Left cardiac atrium (tissue), 4 donors: ENCODE data around the gene ASCL5. TPM values are rescaled to one million over a fixed set of nuclear protein-coding genes. Genes with fewer than 3 reads are reported as not detected.

ENCODE experiments used
- ATAC-seq, 2 donors: fragments of 200-7000 bp; cut with Tn5 transposase; one replicate each; pipeline ENCODE4 v1.9.1; 2020; ENCODE audit warnings: mild to moderate bottlenecking in 2 of 2, moderate library complexity in 2 of 2
- DNase-seq: peaks from one replicate; pipeline ENCODE4 v3.0.0-alpha.2; 2020
- intact Hi-C, 2 donors: fragments of 100-400 bp; cut with DNase I; formaldehyde crosslinking; loops; one replicate each; pipeline versions ENCODE4 v1.14.1 to v1.15.1; 2022 to 2023
- total RNA-seq, 2 donors: library from RNA; stranded (reverse); fragmentation: NEBNext Ultra II Directional; extraction: Animal tissue kit (Norgen Biotek cat#: 25700); gene quantifications; one replicate each; pipeline ENCODE4 v1.2.1, GENCODE V29; 2021
- donor health status: DM: no; HTN: yes; CAD: no.
- donor health status: DM: no; HTN: yes; CAD: no; lungs with severe emphysema.
- donor health status: DM: yes; HTN: yes; CAD: no.
- donor health status: Dilated cardiomyopathy.

The ASCL5 gene
- total RNA-seq, 2 donors from 2014 or later = not detected

DNA sequence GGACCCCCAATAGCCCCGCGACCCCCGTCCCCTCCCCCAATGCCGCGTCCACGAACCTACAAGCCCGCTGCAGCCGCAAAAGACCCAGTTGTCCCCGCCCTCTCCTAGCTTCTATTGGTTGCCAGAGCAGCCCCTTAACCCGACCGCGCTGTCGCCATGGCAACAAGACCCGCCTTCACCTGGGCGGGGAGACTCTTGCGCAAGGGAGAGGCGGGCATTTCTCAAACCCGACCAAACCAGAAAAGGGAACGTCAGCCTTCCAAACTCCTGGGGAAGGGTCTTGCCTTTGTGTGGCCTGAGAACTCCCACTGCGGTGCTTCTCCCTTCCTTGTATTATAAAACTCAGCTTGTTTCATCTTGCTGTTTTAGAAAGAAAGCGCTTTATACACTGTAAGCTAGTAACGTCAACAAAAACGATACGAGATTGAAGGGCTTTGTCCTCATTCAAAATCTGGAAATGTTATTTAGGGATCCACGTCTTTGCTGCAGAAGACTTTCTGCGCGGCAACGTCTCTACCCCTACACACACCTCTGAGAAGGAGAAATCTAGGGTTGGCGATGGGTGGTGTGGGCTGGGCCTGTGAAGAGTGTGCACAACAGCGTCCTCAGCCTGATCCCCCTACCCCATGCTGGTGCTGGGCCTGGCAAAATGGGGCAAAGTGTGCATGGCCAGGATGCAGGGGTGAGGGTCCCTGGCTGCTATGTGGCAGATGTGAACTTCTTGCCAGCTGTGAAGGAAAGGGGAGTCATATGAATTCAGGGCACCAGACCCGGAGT is 27.6 kb upstream of the ASCL5 start, which contains the start of gene TMEM9:
TSS of gene TMEM9 (minus strand) at position 86 of the 777 bp plus-strand sequence. CDS start 551 bp downstream, outside the sequence.
- intact Hi-C loops = no loop called here
- ATAC-seq = peak; percentile 98 to 99
- DNase-seq = peak; percentile 97

DNA sequence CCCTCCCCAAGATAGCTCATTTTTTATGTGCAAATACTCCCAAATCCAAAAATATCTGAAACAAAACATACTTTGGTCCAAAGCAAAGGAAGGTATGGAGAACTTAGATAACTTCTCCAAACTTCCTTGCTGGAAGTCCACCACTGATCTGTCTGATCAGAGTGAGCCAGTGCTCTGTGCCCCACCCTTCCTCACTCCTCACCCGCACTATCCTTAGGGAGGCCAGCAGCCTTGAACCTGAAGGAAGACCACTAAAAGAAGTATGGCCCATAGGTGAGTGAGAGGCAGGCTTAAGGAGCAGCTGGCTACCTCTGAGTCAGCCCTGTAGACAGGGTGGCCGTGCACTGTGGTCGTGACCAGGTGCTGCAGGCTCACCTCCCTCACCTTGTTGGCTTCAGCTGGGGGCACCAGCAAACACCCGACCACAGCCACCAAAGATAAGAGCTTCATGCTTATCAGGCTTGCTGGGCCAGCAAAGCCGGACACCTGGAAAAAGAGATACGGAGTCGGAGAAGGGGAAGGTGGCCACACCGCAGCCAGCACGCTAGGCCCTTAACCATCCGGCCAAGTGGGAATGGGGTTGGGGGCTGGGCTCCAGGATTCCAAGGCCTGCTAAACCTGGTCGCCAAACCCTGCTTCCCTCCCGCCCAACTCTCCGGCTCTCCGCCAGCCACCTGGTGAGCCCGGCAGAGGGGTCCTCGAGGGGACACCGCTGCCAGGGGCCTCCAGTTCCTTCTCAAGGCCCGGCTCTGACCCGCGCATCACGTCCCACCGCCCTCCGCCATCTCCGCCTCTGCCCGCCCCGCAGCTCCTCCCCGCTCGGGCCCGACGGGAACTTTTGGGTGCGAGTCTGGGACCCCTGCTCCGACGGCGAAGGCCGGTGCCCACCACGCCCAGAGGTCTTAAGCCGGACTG is 26.7 kb upstream of the ASCL5 start:
- DNase-seq (no peak), ATAC-seq (peak; percentile 85 to 88)
- intact Hi-C loops = no loop called here

DNA sequence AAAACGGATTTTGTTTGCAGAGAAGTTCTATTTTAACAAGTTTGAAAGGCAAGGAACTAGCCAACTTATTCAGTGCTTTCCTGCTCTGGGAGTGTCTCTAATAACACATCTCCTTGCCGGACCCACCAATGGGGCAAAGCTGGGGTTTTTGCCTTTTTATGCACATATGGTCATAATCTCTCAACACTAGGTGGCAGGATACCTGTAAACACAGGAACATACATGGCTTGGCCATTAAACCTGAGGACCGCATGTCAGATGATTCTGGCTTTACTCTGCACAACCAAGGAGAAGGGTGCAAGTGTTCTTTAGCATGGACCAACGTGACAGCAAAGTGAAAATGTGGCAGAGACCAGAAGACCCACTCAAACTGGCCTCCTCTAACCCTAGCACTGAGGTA is 22.4 kb upstream of the ASCL5 start:
- ATAC-seq (no peak), DNase-seq (no peak)
- intact Hi-C loops = loop anchor here in 1 of 2 donors (5.0 kb wide), 1 partner anchor 73 kb away; no protein-coding TSS in a partner anchor

DNA sequence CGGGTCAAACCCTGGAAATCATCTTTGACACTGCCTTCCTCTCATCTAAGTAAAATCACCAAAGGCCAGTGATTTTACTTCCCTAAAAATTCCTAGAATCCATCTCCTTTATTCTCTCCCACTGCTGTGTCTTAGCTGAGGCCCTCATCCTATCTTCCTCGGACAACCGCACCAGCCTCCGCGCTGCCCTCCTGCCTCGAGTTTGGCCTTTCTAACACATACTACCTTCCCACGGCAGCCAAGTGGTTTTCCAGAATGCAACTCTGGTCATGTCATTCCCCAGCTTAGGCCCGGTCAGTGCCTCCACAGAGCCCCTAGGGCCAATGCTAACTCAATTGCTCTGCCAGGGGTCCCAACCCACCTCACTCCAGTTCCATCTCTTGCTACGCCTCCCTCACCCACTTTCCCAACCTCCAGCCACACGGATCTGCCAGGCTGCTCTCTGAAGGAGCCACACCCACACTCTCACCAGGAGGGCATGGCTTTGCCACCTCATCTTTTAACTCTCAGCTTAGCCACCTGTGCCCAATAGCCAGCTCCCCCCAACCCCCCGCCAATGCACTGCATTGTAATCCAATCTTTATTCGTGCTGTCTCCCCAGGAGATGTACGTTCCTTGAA is 20.5 kb upstream of the ASCL5 start:
- intact Hi-C loops = loop anchor here in 1 of 2 donors (5.0 kb wide), 1 partner anchor 75 kb away; no protein-coding TSS in a partner anchor
- ATAC-seq (no peak), DNase-seq (no peak)

DNA sequence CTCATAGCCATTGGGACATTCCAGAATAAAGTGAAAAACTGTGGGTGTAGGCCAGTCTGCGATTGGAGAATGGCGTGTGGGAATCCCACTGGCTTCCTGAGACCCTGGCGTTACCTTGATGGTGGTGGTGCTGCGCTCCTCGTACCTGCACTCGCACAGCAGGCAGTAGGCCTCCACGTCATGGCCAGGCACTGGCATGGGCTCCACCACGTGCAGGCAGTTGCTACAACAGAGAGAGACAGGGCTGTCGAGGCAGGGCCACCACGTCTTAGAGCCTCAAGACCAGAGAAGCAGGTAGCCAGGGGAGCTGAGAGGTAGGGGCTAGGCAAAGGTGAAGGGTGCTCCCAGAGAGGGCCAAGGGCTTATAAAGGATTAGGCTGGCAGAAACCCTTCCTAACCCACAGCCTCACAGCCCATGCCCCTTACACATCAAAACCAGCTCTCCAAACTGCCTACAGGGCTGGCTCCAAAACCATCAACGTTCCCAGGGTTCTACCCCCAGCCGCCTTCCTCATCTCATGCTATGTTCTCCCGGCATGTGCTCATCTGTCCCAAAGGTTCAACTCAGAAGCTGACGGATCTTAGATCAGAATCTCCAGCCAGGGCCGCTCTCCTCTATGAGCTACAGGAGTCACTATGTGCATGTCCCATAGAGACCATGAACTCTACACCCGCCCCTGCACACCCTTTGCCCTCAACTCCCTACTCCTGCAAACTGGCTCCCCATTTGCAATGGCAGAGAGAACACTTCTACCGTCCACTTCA is 19.8 kb upstream of the ASCL5 start:
- no peak for DNase-seq
- ATAC-seq = no peak
- intact Hi-C loops = loop anchor here in 1 of 2 donors (5.0 kb wide), 1 partner anchor 75 kb away; no protein-coding TSS in a partner anchor

DNA sequence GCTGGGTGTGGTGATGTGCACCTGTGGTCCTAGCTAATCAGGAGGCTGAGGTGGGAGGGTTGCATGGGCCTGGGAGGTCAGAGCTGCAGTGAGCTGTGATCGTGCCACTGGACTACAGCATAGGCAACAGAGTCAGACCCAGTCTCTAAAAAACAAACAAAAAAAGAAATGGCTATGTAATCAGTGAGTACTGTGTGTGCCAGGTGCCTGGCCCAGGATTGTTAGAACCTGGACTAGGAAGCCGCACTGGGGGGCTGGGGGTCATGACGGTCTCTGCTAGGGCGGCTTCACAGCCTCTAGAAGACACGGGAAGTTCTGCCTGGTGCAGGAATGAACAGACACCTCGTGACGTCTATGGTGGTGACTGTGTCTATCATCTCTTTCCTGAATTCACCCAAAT is 18.8 kb upstream of the ASCL5 start:
- no peak for ATAC-seq
- intact Hi-C loops = loop anchor here in 1 of 2 donors (5.0 kb wide), 1 partner anchor 76 kb away; no protein-coding TSS in a partner anchor
- DNase-seq = no peak

DNA sequence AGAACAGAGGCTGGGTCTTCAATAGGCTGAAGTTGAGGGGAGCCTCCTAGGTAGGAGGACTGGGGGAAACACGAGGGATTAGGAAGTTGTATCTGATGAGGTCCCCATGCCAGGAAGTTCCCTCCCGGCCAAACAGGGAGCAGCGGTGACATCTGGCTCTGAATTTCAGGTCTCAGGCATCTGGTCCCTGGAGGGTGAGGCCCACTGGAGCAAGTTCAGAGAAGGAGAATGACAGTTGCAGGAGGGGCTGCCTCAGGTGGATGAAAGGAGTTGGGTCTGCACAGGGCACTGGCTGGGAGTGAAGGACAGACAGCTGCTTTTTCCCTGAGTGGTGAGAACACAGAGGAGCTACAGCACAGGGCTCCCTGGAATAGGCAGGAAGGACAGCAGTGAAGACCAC is 18.1 kb upstream of the ASCL5 start:
- no peak for ATAC-seq
- DNase-seq = no peak
- intact Hi-C loops = loop anchor here in 1 of 2 donors (5.0 kb wide), 1 partner anchor 77 kb away; no protein-coding TSS in a partner anchor

DNA sequence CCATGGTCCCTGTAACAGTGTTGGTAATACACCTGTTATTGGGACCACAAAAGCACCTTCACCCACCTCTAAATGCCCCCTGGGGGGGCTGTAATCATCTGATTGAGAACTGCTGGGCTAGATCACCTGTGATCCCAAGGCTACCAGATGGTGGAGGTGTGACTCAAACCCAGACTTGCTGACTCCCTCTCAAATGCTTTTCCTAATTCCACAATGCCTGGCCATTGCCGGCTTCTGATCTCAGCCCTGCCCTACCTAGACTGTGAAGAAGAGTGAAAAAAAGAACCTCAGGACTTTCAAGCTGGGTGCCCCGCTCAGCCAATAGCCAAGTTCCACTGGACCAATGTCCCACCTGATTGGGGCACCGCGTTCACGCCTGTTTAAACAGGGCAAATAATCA is 17.7 kb upstream of the ASCL5 start:
- DNase-seq (no peak), ATAC-seq (no peak)
- intact Hi-C loops = loop anchor here in 1 of 2 donors (5.0 kb wide), 1 partner anchor 78 kb away; no protein-coding TSS in a partner anchor

DNA sequence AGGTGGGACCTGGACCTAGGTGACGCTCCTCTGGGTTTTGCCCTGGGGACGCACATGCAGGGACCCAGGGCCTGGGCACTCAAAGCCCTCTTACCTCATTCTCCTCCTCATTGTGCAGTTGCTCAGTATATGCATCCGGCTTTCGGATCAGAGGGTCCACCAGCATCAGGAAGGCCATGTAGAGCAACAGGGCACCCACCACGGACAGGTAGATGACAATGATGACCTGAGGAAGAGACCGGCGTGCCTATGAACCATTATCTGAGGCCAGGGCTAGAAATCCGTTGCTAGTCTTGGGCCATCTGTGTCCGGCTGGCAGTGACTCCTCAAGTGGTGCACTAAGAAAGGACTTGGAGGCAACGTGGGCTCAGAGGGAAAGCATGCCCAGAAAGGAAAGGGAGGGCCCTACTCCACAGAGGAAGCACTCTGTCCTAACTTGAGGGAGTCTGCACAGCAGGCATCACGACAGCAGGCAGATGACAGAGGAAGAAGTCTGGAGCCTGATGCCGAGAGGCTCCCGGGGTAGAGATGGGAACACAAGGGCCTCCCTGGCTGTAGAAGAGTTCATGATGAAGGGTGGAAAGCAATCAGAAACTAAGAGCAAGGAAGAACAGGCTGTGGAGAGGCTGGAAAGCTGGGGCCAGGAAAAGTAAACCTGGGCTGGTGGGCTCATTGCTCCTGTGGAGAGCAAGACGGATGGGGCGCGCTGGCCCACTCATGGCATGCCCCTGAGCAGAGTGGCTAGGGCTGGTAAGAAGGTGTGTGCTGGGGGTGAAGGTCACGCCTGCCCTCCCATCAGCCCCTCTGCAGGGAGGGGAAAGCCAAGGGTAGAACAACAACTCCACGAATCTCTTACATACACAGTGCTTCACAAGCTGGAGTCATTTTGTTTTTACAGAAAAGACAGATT is 17.0 kb upstream of the ASCL5 start:
- intact Hi-C loops = no loop called here
- DNase-seq (no peak), ATAC-seq (no peak)

DNA sequence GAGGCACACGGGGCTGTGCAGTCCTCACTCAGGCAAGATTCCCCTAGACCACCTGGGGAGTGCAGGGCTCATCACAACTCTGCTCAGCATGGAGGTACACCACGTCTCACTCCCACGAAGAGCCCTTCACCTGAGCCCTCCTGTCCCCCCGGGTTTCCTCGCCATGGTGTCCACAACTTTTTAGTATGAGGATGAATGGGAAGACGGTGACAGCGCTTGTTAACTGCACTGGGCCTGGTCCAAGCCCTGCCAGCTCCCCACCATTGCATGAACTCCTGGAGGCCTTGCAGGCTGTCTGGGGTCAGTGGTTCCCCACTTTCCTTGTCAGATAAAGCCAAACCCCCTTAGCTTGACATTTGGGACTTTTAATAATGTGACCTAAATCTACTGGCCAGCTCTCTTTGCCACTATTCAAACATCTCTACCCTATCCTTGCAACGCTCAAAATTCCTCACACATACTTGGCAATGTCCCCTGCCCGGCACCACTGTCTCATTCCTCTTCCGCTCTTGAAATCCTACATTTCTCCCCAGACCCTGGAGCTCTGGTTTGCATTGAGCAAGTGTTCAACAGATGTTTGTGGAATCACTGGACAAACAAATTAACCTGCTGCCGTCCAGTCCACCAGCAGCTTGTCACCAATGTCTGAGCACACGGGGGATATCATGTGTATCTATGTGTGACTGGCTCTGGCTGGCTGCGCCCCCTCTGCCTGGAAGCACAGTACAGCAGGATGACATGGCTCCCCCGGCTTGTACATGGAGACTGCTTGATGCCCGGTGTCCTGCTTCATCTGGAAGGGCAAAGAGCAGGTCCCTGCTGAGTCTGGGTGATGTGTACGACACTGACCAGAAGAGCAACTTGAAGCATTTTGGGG is 16.1 kb upstream of the ASCL5 start:
- intact Hi-C loops = no loop called here
- no peak for ATAC-seq
- no peak for DNase-seq

DNA sequence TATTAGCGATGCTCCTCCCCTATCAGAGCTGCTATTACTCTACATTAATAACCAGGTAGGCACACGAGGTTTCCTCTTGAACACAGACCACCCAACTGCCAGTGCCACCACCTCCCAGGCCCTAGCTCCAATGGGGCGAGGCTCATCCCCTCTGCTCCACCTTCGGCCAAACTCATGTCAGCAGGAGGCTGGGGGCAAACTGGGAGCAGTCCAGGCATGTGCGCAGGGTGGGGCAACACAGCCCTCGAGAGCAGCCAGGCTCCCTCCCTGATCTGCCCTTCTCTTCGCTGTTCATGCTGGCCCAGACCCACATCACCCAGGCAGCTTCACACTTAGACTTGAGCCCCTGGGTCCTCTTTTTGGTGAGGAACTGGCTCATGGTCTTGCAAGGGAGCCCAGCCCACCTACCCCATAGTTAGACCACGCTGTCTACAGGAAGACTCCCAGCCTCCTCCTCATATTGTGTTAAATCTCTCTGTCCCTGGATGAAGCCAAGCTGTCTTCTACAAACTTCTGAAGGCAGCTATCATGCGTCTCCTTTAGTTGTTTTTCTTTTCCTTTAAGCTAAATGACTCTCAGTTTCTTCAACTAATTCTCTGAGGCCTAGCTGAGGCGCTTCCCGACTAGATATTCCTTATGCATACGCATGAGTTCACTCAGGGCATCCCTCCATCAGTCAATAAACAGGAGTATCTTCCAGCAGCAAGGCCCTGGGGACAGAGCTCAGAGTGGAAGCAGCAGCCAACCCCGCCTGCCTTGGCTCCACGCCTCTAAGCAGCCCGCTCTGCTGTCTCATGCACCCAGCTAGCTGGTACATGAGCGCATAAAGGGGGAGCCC is 15.2 kb upstream of the ASCL5 start:
- intact Hi-C loops = no loop called here
- peak; percentile 35 to 64 for ATAC-seq

DNA sequence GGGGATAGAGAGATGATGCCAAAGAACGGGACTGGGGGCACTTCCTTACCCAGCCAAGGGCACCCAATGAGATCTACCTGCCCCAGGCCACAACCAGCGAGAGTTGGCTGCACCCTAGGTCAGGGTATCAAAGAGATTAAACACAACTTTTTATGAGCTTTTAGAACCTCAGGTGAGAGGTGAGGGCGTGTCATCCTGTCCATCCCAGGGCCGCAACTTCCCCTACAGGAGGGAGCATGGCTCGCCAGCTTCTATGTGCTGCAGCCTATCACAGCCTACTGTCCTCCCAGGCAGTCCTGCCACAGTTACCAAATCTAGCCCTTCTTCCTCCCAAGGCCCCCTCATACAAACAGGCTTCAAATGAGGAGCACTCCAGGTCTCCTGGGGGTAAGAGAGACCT is 14.4 kb upstream of the ASCL5 start:
- DNase-seq (no peak), ATAC-seq (no peak)
- intact Hi-C loops = no loop called here

More for the DNA sequence above, 15.2 kb upstream of the ASCL5 start:
- DNase-seq = peak; percentile 56

DNA sequence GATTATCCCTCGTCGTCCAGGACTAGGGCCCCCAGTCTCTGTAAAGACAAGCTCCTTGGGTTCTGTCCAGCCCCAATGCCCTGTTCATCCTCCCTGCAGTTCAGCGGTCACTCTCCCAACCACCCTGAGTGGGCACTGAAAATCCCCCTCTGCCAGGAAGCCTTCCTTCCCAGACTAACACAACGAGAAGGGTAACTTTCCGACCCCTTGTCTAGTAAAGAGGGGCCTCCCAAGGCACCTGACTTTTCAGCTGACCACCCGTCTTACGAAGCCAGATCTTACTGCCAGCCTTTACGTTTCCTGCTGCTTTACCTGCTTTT is 13.9 kb upstream of the ASCL5 start:
- ATAC-seq = no peak
- no peak for DNase-seq
- intact Hi-C loops = no loop called here

DNA sequence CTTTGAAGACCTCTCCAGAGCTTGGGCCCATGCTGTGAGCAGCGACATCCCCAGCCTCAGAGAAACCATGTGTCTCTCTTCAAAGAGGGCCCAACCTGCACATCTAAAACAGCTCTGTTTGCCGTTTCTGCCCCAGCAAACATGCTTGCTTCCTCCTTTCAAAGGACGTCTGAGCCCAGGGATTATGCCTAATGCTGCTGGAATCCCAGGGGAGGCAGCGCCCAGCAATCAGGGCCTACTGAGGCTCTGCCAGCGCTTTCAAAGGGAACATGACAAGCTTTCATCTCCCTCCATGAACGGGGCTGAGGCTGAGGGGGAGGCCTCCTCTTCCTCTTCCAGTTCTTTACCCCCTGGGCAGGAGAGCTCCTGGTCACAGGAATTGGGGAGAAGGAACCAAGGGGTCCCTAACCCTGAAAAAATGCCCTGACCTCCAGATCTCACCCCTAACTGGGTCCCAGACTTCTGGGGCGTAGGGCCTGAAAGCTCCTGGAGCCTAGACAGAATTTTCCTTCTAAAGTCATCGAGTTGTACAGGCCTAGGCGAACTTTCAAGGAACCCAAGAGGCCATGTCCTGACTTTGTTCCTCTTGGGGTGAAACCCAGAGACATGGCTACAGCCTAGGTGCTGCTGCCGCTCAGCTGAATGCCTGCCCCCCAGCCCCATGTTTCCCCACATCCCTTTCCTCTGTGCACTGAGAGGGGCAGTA is 13.4 kb upstream of the ASCL5 start:
- ATAC-seq (no peak), DNase-seq (no peak)
- intact Hi-C loops = no loop called here

DNA sequence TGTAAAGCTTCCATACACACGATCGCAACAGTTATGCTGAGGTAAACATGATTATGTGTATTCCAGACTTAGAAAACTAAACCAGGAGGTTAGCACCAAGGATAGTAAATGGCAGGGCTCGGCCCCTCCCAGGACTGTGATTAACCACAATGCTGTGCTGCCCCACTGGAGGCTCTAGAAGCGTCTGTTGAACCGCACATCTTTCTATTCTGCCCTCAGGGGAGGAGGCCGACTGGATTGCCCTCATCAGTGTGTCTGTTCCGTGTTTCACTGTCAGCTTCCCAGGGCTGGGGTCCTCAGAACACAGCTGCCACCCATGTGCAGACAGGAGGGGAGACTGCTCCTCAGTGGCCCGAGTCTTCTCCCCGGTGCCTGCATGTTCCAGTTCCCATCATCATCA is 12.8 kb upstream of the ASCL5 start:
- DNase-seq (no peak), ATAC-seq (no peak)
- intact Hi-C loops = no loop called here
